ENCODE results near the gene EMD.

Gene EMD

GRCh38 chrX:154371017-154371788, 7.9 kb upstream of the EMD start:
- Histone ChIP-seq H3K4me3 (ENCODE audit: insufficient read depth, low read depth, low read length) (peak overlapping the region; percentile 81), H3K4me1 (ENCODE audit: control insufficient read depth, insufficient read depth, low read length) (no peaks in the 10 kb centered on the region), H3K36me3 (ENCODE audit: control insufficient read depth, insufficient read depth, low read length) (peaks cover 15% of the 10 kb centered on the region), H3K9me3 (ENCODE audit: control insufficient read depth, low read length) (no peaks in the 10 kb centered on the region), H3K27ac (ENCODE audit: insufficient read depth, low read depth, low read length, poor library complexity, severe bottlenecking) (peak overlapping the region; percentile 80), H3K27me3 (ENCODE audit: control insufficient read depth, insufficient read depth, low read length, poor library complexity, severe bottlenecking) (peaks cover 29% of the 10 kb centered on the region)
- WGBS, 2 experiments, result 0% methylated on average over 77 of the region's 77 CpGs

- H3K27ac ChIP-seq (ENCODE audit: insufficient read depth, low read depth, low read length, poor library complexity, severe bottlenecking), result no peak overlapping the region
- no peaks in the 10 kb centered on the region for H3K9me3 ChIP-seq (ENCODE audit: control insufficient read depth, low read length)
- H3K36me3 ChIP-seq (ENCODE audit: control insufficient read depth, insufficient read depth, low read length), result peaks cover 9% of the 10 kb centered on the region
- H3K4me3 ChIP-seq (ENCODE audit: insufficient read depth, low read depth, low read length), result peak overlapping the region; percentile 81
- no peaks in the 10 kb centered on the region for H3K4me1 ChIP-seq (ENCODE audit: control insufficient read depth, insufficient read depth, low read length)
- peaks cover 29% of the 10 kb centered on the region for H3K27me3 ChIP-seq (ENCODE audit: control insufficient read depth, insufficient read depth, low read length, poor library complexity, severe bottlenecking)
- WGBS, 2 experiments, result 9 to 10% methylated on average over 43 of the region's 43 CpGs
Measured at GRCh38 chrX:154371789-154372300, 7.2 kb upstream of the EMD start.

GRCh38 chrX:154372612-154373022, 6.5 kb upstream of the EMD start:
- H3K4me3 ChIP-seq (ENCODE audit: insufficient read depth, low read depth, low read length), result no peak overlapping the region
- H3K9me3 ChIP-seq (ENCODE audit: control insufficient read depth, low read length), result no peaks in the 10 kb centered on the region
- H3K36me3 ChIP-seq (ENCODE audit: control insufficient read depth, insufficient read depth, low read length), result peaks cover under 1% of the 10 kb centered on the region
- no peak overlapping the region for H3K27ac ChIP-seq (ENCODE audit: insufficient read depth, low read depth, low read length, poor library complexity, severe bottlenecking)
- H3K27me3 ChIP-seq (ENCODE audit: control insufficient read depth, insufficient read depth, low read length, poor library complexity, severe bottlenecking), result peaks cover 29% of the 10 kb centered on the region
- 28 to 37% methylated on average over 5 of the region's 5 CpGs for WGBS, 2 experiments
- no peaks in the 10 kb centered on the region for H3K4me1 ChIP-seq (ENCODE audit: control insufficient read depth, insufficient read depth, low read length)

- Histone ChIP-seq H3K36me3 (ENCODE audit: control insufficient read depth, insufficient read depth, low read length) (no peaks in the 10 kb centered on the region), H3K4me3 (ENCODE audit: insufficient read depth, low read depth, low read length) (peak overlapping the region; percentile 20), H3K4me1 (ENCODE audit: control insufficient read depth, insufficient read depth, low read length) (no peaks in the 10 kb centered on the region), H3K27me3 (ENCODE audit: control insufficient read depth, insufficient read depth, low read length, poor library complexity, severe bottlenecking) (peaks cover 29% of the 10 kb centered on the region), H3K27ac (ENCODE audit: insufficient read depth, low read depth, low read length, poor library complexity, severe bottlenecking) (no peak overlapping the region), H3K9me3 (ENCODE audit: control insufficient read depth, low read length) (no peaks in the 10 kb centered on the region)
- WGBS, 2 experiments, result 22 to 25% methylated on average over 18 to 23 of the region's 23 CpGs
Measured at GRCh38 chrX:154373340-154374306, 5.5 kb upstream of the EMD start.

- WGBS, 2 experiments, result 6 to 8% methylated on average over 90 to 95 of the region's 95 CpGs
- H3K27me3 ChIP-seq (ENCODE audit: control insufficient read depth, insufficient read depth, low read length, poor library complexity, severe bottlenecking), result peaks cover 29% of the 10 kb centered on the region
- no peaks in the 10 kb centered on the region for H3K9me3 ChIP-seq (ENCODE audit: control insufficient read depth, low read length)
- no peak within 1 kb of the TSS for H3K27ac ChIP-seq (ENCODE audit: insufficient read depth, low read depth, low read length, poor library complexity, severe bottlenecking)
- peak within 1 kb of the TSS; percentile 20 for H3K4me3 ChIP-seq (ENCODE audit: insufficient read depth, low read depth, low read length)
- no peaks in the 10 kb centered on the region for H3K36me3 ChIP-seq (ENCODE audit: control insufficient read depth, insufficient read depth, low read length)
- no peaks in the 10 kb centered on the region for H3K4me1 ChIP-seq (ENCODE audit: control insufficient read depth, insufficient read depth, low read length)
Measured at GRCh38 chrX:154374313-154375155, 4.6 kb upstream of the EMD start, which contains the start of gene FLNA. TSS of gene FLNA (minus strand) at chrX:154374634. CDS start at chrX:154371245, 3,389 bp downstream.

GRCh38 chrX:154375156-154375504, 4.0 kb upstream of the EMD start:
- no peak overlapping the region for H3K4me3 ChIP-seq (ENCODE audit: insufficient read depth, low read depth, low read length)
- H3K4me1 ChIP-seq (ENCODE audit: control insufficient read depth, insufficient read depth, low read length), result peaks cover under 1% of the 10 kb centered on the region
- no peaks in the 10 kb centered on the region for H3K36me3 ChIP-seq (ENCODE audit: control insufficient read depth, insufficient read depth, low read length)
- WGBS, 2 experiments, result 81 to 85% methylated on average over 9 to 10 of the region's 10 CpGs
- peaks cover 29% of the 10 kb centered on the region for H3K27me3 ChIP-seq (ENCODE audit: control insufficient read depth, insufficient read depth, low read length, poor library complexity, severe bottlenecking)
- H3K27ac ChIP-seq (ENCODE audit: insufficient read depth, low read depth, low read length, poor library complexity, severe bottlenecking), result no peak overlapping the region
- H3K9me3 ChIP-seq (ENCODE audit: control insufficient read depth, low read length), result no peaks in the 10 kb centered on the region

- H3K36me3 ChIP-seq (ENCODE audit: control insufficient read depth, insufficient read depth, low read length), result no peaks in the 10 kb centered on the region
- H3K9me3 ChIP-seq (ENCODE audit: control insufficient read depth, low read length), result no peaks in the 10 kb centered on the region
- peaks cover 9% of the 10 kb centered on the region for H3K4me1 ChIP-seq (ENCODE audit: control insufficient read depth, insufficient read depth, low read length)
- peaks cover 26% of the 10 kb centered on the region for H3K27me3 ChIP-seq (ENCODE audit: control insufficient read depth, insufficient read depth, low read length, poor library complexity, severe bottlenecking)
- no peak overlapping the region for H3K4me3 ChIP-seq (ENCODE audit: insufficient read depth, low read depth, low read length)
- WGBS, 2 experiments, result 74 to 90% methylated on average over 3 of the region's 3 CpGs
- H3K27ac ChIP-seq (ENCODE audit: insufficient read depth, low read depth, low read length, poor library complexity, severe bottlenecking), result no peak overlapping the region
Measured at GRCh38 chrX:154376774-154377173, 2.3 kb upstream of the EMD start.

GRCh38 chrX:154378059-154378798, 866 bp upstream of the EMD start:
- Histone ChIP-seq H3K9me3 (ENCODE audit: control insufficient read depth, low read length) (no peaks in the 10 kb centered on the region), H3K36me3 (ENCODE audit: control insufficient read depth, insufficient read depth, low read length) (no peaks in the 10 kb centered on the region), H3K27ac (ENCODE audit: insufficient read depth, low read depth, low read length, poor library complexity, severe bottlenecking) (peak overlapping the region; percentile 92), H3K27me3 (ENCODE audit: control insufficient read depth, insufficient read depth, low read length, poor library complexity, severe bottlenecking) (peaks cover 18% of the 10 kb centered on the region), H3K4me1 (ENCODE audit: control insufficient read depth, insufficient read depth, low read length) (peaks cover 9% of the 10 kb centered on the region), H3K4me3 (ENCODE audit: insufficient read depth, low read depth, low read length) (peak overlapping the region; percentile 41)
- 3 to 4% methylated on average over 79 of the region's 79 CpGs for WGBS, 2 experiments

GRCh38 chrX:154379569-154379951, 465 bp downstream of the EMD start:
- Histone ChIP-seq H3K9me3 (ENCODE audit: control insufficient read depth, low read length) (no peaks in the 10 kb centered on the region), H3K27ac (ENCODE audit: insufficient read depth, low read depth, low read length, poor library complexity, severe bottlenecking) (peak overlapping the region; percentile 85), H3K36me3 (ENCODE audit: control insufficient read depth, insufficient read depth, low read length) (no peaks in the 10 kb centered on the region), H3K4me1 (ENCODE audit: control insufficient read depth, insufficient read depth, low read length) (peaks cover 9% of the 10 kb centered on the region), H3K4me3 (ENCODE audit: insufficient read depth, low read depth, low read length) (peak overlapping the region; percentile 74), H3K27me3 (ENCODE audit: control insufficient read depth, insufficient read depth, low read length, poor library complexity, severe bottlenecking) (peaks cover 8% of the 10 kb centered on the region)
- WGBS, 2 experiments, result 0 to 2% methylated on average over 38 of the region's 38 CpGs
